DMS153 treated with DMSO at 0.1 percent for 48 hours (cell line): ENCODE results near the gene DOHH.

Experiments used
- DNase-seq: peaks from one replicate; lab custom pipeline; 2025; ENCODE audit not compliant: unreplicated experiment; lab: John Stamatoyannopoulos, UW

The DOHH gene

GRCh38 chr19:3443840-3444694 is 56.4 kb downstream of the DOHH start:
- DNase-seq = peak; percentile 28

- no peak for DNase-seq
These were observed 57.9 kb downstream of the DOHH start for GRCh38 chr19:3442487-3443071.

- DNase-seq = no peak
These were observed 58.5 kb downstream of the DOHH start for GRCh38 chr19:3441986-3442329.

- DNase-seq = no peak
These were observed 59.1 kb downstream of the DOHH start for GRCh38 chr19:3441089-3441985.
